A549 treated with AZD9567 at 1 μM for 4 hours (cell line): ENCODE data around the gene HCFC1. TPM values are rescaled to one million over a fixed set of nuclear protein-coding genes. Genes with fewer than 3 reads are reported as not detected.

ENCODE experiments used
- total RNA-seq: library from RNA; stranded (reverse); fragments of 200-300 nt; extraction: Qiagen RNA extraction; gene quantifications from 5 replicates; pipeline ENCODE4 v1.2.3, GENCODE V29; 2022; ENCODE audit not compliant: insufficient read depth

The HCFC1 gene
- total RNA-seq: 35.4 to 41.3 TPM (median 35.6 TPM) in 5 replicates

GRCh38 chrX:153971450-153972367 is at the start of gene HCFC1:
TSS of gene HCFC1 (minus strand) at chrX:153971818. CDS start at chrX:153970840, 978 bp downstream.

GRCh38 chrX:154019633-154020528 is 48.3 kb upstream of the HCFC1 start, which contains the start of gene IRAK1:
TSS of gene IRAK1 (minus strand) at chrX:154019902. CDS start at chrX:154019812, 90 bp downstream.

GRCh38 chrX:153972368-153973126 is 929 bp upstream of the HCFC1 start, which contains the start of gene TMEM187:
TSS of gene TMEM187 (plus strand) at chrX:153972754. CDS start at chrX:153982063, 9,309 bp downstream.

GRCh38 chrX:153944140-153944799 is 27.3 kb downstream of the HCFC1 start, which contains the start of gene RENBP:
TSS of gene RENBP (minus strand) at chrX:153944643. CDS start at chrX:153944610, 33 bp downstream.

GRCh38 chrX:153934762-153935325 is 36.8 kb downstream of the HCFC1 start, which contains the start of gene NAA10:
TSS of gene NAA10 (minus strand) at chrX:153935037. CDS start at chrX:153934904, 133 bp downstream.

GRCh38 chrX:153925739-153926551 is 45.7 kb downstream of the HCFC1 start, which contains the start of gene ARHGAP4:
TSS of gene ARHGAP4 (minus strand) at chrX:153926264. CDS start at chrX:153926202, 62 bp downstream.

GRCh38 chrX:153903991-153904957 is 67.3 kb downstream of the HCFC1 start, which contains the start of gene AVPR2:
TSS of gene AVPR2 (plus strand) at chrX:153904673. CDS start at chrX:153905146, 473 bp downstream.

Other genes starting within 250 kb of the HCFC1 start
- 353 to 447 TPM (median 363 TPM) in 5 replicates for gene BCAP31, start 247.4 kb downstream of the HCFC1 start, total RNA-seq
- 3.6 to 4.2 TPM (median 4.0 TPM) in 5 replicates for gene ABCD1, start 247.0 kb downstream of the HCFC1 start, total RNA-seq
- 3.4 to 4.6 TPM (median 3.9 TPM) in 5 replicates for gene PLXNB3, start 207.6 kb downstream of the HCFC1 start, total RNA-seq
- gene SRPK3, start 190.8 kb downstream of the HCFC1 start, total RNA-seq: 0.10 to 0.16 TPM in 2 of 5 replicates, not detected in the others
- 60.5 to 64.8 TPM (median 60.9 TPM) in 5 replicates for gene IDH3G, start 177.4 kb downstream of the HCFC1 start, total RNA-seq
- 326 to 447 TPM (median 414 TPM) in 5 replicates for gene SSR4, start 177.2 kb downstream of the HCFC1 start, total RNA-seq
- 2.7 to 3.6 TPM (median 3.2 TPM) in 5 replicates for gene PDZD4, start 141.3 kb downstream of the HCFC1 start, total RNA-seq
- 9.4 to 21.1 TPM (median 19.4 TPM) in 5 replicates for gene L1CAM, start 85.6 kb downstream of the HCFC1 start, total RNA-seq
- not detected in 5 replicates for gene AVPR2, start 67.1 kb downstream of the HCFC1 start, total RNA-seq
- gene ARHGAP4, start 45.6 kb downstream of the HCFC1 start, total RNA-seq: 1.3 to 2.2 TPM (median 2.0 TPM) in 4 of 5 replicates, not detected in the other
- 188 to 246 TPM (median 219 TPM) in 5 replicates for gene NAA10, start 36.8 kb downstream of the HCFC1 start, total RNA-seq
- 0.22 TPM in 1 of 5 replicates, not detected in the others for gene RENBP, start 27.2 kb downstream of the HCFC1 start, total RNA-seq
- 5.8 to 12.2 TPM (median 7.4 TPM) in 5 replicates for gene TMEM187, start 936 bp upstream of the HCFC1 start, total RNA-seq
- gene IRAK1, start 48.1 kb upstream of the HCFC1 start, total RNA-seq: 191 to 220 TPM (median 203 TPM) in 5 replicates
- gene MECP2, start 125.9 kb upstream of the HCFC1 start, total RNA-seq: 16.6 to 22.0 TPM (median 19.4 TPM) in 5 replicates
- not detected in 5 replicates for gene OPN1LW, start 172.4 kb upstream of the HCFC1 start, total RNA-seq
- not detected in 5 replicates for gene OPN1MW, start 210.8 kb upstream of the HCFC1 start, total RNA-seq
- not detected in 5 replicates for gene OPN1MW2, start 247.9 kb upstream of the HCFC1 start, total RNA-seq